ENCODE results near the gene TRIO.

- TF ChIP-seq CTCF (IDR thresholded peaks at IDR 0.05) (no peak), POLR2A (IDR thresholded peaks at IDR 0.05) (no peak)
Observed at GRCh38 chr5:14179446-14179845, 36.3 kb downstream of the TRIO start.
